ENCODE data around the gene ERC1. TPM values are rescaled to one million over a fixed set of nuclear protein-coding genes. Genes with fewer than 3 reads are reported as not detected.

The ERC1 gene
- total RNA-seq, 4 donors from 2014 or later, result 23.5 to 74.8 (median 57.0) TPM

- H3K27ac ChIP-seq, result no peak overlapping the region
- in situ Hi-C loops (cut with MboI; ENCODE audit: low pct_ligation_motif_present in 1 of 4, low pct_unique_long_range_greater_than_20kb in 1 of 4, low sequenced_read_pairs in 3 of 4) (no loop called here), intact Hi-C loops (cut with DNase I; ENCODE audit: low total_unique reads) (no loop called here)
- no peaks in the 10 kb centered on the region for H3K9me3 ChIP-seq
- peaks cover 0 to 3% (median 0%) of the 10 kb centered on the region in 4 donors for H3K4me1 ChIP-seq
- 74% methylated on average over 3 of the region's 3 CpGs; no CpG with 5 or more reads in 1 of the 2 donors for WGBS, 2 donors (ENCODE audit: low coverage in 1 of 2)
- H3K36me3 ChIP-seq, result no peaks in the 10 kb centered on the region
- TF ChIP-seq CTCF (IDR thresholded peaks at IDR 0.05) (no peak), POLR2AphosphoS5 (IDR thresholded peaks at IDR 0.05) (no peak), EP300 (IDR thresholded peaks at IDR 0.05; ENCODE audit: low read depth) (no peak), POLR2A (IDR thresholded peaks at IDR 0.05) (no peak)
- no peak for DNase-seq
- H3K27me3 ChIP-seq, result no peaks in the 10 kb centered on the region
- H3K4me3 ChIP-seq, result no peak overlapping the region
Measured at GRCh38 chr12:1003600-1004271, 12.7 kb downstream of the ERC1 start.

- in situ Hi-C loops (cut with MboI; ENCODE audit: low pct_ligation_motif_present in 1 of 4, low pct_unique_long_range_greater_than_20kb in 1 of 4, low sequenced_read_pairs in 3 of 4), result no loop called here
- intact Hi-C loops (cut with DNase I; ENCODE audit: low total_unique reads), result no loop called here
- no peak for TF ChIP-seq CTCF (IDR thresholded peaks at IDR 0.05)
- TF ChIP-seq POLR2A (IDR thresholded peaks at IDR 0.05), result no peak
- H3K4me3 ChIP-seq, result no peak overlapping the region
- no peak for DNase-seq
- H3K27me3 ChIP-seq, result no peaks in the 10 kb centered on the region
- 93% methylated on average over 6 of the region's 6 CpGs for WGBS, 2 donors (ENCODE audit: low coverage in 1 of 2)
- peaks cover 0 to 3% (median 0%) of the 10 kb centered on the region in 4 donors for H3K4me1 ChIP-seq
- H3K36me3 ChIP-seq, result no peaks in the 10 kb centered on the region
- no peak overlapping the region for H3K27ac ChIP-seq
- H3K9me3 ChIP-seq, result no peaks in the 10 kb centered on the region
Measured at GRCh38 chr12:1006255-1006654, 15.2 kb downstream of the ERC1 start.

DNA sequence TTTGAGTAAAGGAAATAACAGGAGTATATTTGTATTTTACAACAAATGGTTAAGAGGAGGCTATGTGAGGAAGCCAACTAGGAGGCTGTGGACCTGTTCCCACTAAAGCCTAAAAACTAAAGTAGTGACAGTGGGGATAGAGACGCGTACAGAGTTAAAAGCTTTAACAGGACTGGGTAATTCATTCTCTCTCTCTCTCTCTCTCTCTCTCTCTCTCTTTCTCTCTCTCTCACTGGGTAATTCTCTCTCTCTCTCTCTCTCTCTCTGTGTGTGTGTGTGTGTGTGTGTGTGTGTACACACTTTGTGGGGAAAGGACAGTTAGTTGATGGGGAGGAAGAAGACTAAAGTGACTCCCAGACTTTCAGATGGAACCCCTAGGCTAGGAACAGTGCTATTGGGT is 16.3 kb downstream of the ERC1 start:
- Histone ChIP-seq H3K4me3 (no peak overlapping the region), H3K9me3 (no peaks in the 10 kb centered on the region), H3K4me1 (peaks cover 0 to 3% (median 0%) of the 10 kb centered on the region in 4 donors), H3K27ac (no peak overlapping the region), H3K27me3 (no peaks in the 10 kb centered on the region), H3K36me3 (no peaks in the 10 kb centered on the region)
- TF ChIP-seq CTCF (IDR thresholded peaks at IDR 0.05) (no peak), POLR2AphosphoS5 (IDR thresholded peaks at IDR 0.05) (no peak)
- DNase-seq, result no peak
- in situ Hi-C loops (cut with MboI; ENCODE audit: low pct_ligation_motif_present in 1 of 4, low pct_unique_long_range_greater_than_20kb in 1 of 4, low sequenced_read_pairs in 3 of 4) (no loop called here), intact Hi-C loops (cut with DNase I; ENCODE audit: low total_unique reads) (no loop called here)
- WGBS, 2 donors (ENCODE audit: low coverage in 1 of 2), result 95 to 100% methylated on average over 2 of the region's 2 CpGs

DNA sequence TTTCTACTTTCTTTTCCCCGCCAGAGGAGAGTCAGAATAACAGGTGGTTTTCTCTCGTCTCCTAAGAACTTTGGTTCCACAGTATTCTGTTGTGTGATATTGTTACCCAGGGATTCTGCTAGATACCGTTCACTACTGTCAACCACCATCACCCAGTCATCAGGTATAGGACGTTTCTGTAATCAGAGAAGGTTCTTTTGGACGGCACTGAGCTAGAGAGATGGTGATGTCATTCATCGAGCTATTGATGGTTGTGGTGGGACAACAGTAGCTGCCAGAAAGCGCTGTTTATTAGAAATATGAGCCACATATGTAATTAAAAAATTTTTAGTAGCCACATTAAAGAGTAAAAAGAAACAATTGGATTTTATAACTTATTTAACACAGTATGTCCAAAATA is 17.0 kb downstream of the ERC1 start:
- intact Hi-C loops (cut with DNase I; ENCODE audit: low total_unique reads) (no loop called here), in situ Hi-C loops (cut with MboI; ENCODE audit: low pct_ligation_motif_present in 1 of 4, low pct_unique_long_range_greater_than_20kb in 1 of 4, low sequenced_read_pairs in 3 of 4) (no loop called here)
- Histone ChIP-seq H3K36me3 (no peaks in the 10 kb centered on the region), H3K27me3 (no peaks in the 10 kb centered on the region), H3K4me3 (no peak overlapping the region), H3K4me1 (peaks cover 0 to 3% (median 0%) of the 10 kb centered on the region in 4 donors), H3K9me3 (no peaks in the 10 kb centered on the region), H3K27ac (no peak overlapping the region)
- TF ChIP-seq POLR2A (IDR thresholded peaks at IDR 0.05), result no peak
- TF ChIP-seq CTCF (IDR thresholded peaks at IDR 0.05), result no peak
- no peak for TF ChIP-seq EP300 (IDR thresholded peaks at IDR 0.05; ENCODE audit: low read depth)
- 68 to 88% methylated on average over 4 to 7 of the region's 7 CpGs for WGBS, 2 donors (ENCODE audit: low coverage in 1 of 2)
- no peak for DNase-seq
